ENCODE data around the gene ASB10. TPM values are rescaled to one million over a fixed set of nuclear protein-coding genes. Genes with fewer than 3 reads are reported as not detected.

ASB10 gene
- polyA plus RNA-seq, 4 donors, result 0.12 TPM; not detected in 3

DNA sequence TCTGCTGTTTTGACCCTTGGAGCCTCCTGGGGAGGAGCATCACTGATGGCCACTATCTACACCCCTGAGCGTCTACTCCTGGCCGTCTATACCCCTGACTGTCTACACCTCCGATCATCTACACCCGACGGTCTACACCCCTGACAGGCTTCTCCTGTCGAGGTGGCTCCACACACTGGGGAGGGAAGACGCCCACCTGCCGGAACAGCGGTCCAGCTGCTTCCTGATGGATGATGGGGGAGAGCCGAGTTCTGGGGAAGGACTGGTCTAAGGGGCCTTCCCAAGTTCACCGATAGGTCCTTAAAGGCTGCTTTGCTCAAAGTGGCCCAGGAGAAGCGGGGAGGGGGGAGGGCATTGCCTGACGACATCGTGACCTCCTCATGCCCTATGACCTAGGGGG, 58.9 kb downstream of the ASB10 start:
- no peak for DNase-seq (ENCODE audit: low read depth in 4 of 4, low spot score in 2 of 4)

GRCh38 chr7:151126491-151127137, 60.4 kb downstream of the ASB10 start:
- DNase-seq (ENCODE audit: low read depth in 4 of 4, low spot score in 2 of 4), result no peak

DNA sequence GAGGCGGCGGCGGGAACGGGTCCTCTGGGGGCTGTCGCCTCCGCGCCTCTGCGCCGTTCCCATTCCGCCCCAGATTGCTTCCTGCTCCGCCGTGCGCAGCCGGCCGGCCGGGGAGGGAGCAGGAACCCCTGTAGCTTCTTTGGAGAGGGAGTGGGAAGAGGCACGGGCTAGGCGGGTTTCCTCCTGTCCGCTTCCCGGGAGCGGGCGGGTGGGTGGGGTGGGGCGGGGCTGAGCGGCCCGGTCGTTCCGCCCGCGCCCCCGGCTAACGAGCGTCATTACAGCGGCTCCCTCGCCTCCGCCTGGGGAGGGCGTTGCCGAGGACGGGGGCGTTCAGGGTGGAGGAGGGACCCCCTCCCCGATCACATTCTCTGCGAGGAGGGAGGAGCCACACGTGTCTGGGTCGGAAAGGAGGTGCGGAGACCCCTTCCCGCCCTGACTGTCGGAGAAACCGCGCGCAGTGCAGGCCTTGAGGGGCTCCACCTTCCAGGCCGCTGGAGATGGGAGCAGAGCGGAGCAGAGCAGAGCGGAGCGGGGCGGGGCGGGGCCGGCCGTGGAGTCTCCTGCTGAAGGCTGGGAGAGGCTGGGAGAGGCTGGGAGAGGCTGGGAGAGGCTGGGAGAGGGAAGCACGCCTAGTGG, 61.1 kb downstream of the ASB10 start:
- DNase-seq (ENCODE audit: low read depth in 4 of 4, low spot score in 2 of 4), result no peak

Other genes with a start within 250 kb of the ASB10 start
- 10 to 100 TPM; 15.4 to 23.2 (median 20.1) TPM for gene KCNH2, start 208.9 kb downstream of the ASB10 start, polyA plus RNA-seq (ENCODE audit: insufficient read length in 4 of 4)
- 10 to 100 TPM in 3 of 4 donors, 1 to 10 TPM in 1; 9.5 to 15.3 (median 12.9) TPM for gene NOS3, start 196.2 kb downstream of the ASB10 start, polyA plus RNA-seq (ENCODE audit: insufficient read length in 4 of 4)
- gene ATG9B, start 162.8 kb downstream of the ASB10 start, polyA plus RNA-seq (ENCODE audit: insufficient read length in 4 of 4), result 1 to 10 TPM; 2.0 to 3.3 (median 2.5) TPM
- gene ABCB8, start 158.8 kb downstream of the ASB10 start, polyA plus RNA-seq (ENCODE audit: insufficient read length in 4 of 4), result 10 to 100 TPM; 15.5 to 34.4 (median 27.2) TPM
- 1 to 10 TPM in 3 of 4 donors, under 1 TPM in 1; 0.83 to 3.8 (median 2.5) TPM for gene ASIC3, start 138.7 kb downstream of the ASB10 start, polyA plus RNA-seq (ENCODE audit: insufficient read length in 4 of 4)
- gene CDK5, start 129.4 kb downstream of the ASB10 start, polyA plus RNA-seq (ENCODE audit: insufficient read length in 4 of 4), result 10 to 100 TPM; 16.9 to 20.4 (median 18.7) TPM
- gene SLC4A2, start 127.7 kb downstream of the ASB10 start, polyA plus RNA-seq (ENCODE audit: insufficient read length in 4 of 4), result 100 to 1,000 TPM in 3 of 4 donors, 10 to 100 TPM in 1; 68.0 to 137 (median 103) TPM
- gene FASTK, start 106.4 kb downstream of the ASB10 start, polyA plus RNA-seq (ENCODE audit: insufficient read length in 4 of 4), result 10 to 100 TPM; 45.1 to 83.4 (median 69.9) TPM
- 10 to 100 TPM; 19.2 to 42.8 (median 37.4) TPM for gene TMUB1, start 103.8 kb downstream of the ASB10 start, polyA plus RNA-seq (ENCODE audit: insufficient read length in 4 of 4)
- gene AGAP3, start 100.8 kb downstream of the ASB10 start, polyA plus RNA-seq (ENCODE audit: insufficient read length in 4 of 4), result 10 to 100 TPM; 54.8 to 92.1 (median 68.4) TPM
- under 1 TPM in 3 of 4 donors, not detected in 1; 0.17 to 0.33 (median 0.22) TPM for gene GBX1, start 19.6 kb downstream of the ASB10 start, polyA plus RNA-seq (ENCODE audit: insufficient read length in 4 of 4)
- not detected for gene H2BK1, start 23.2 kb upstream of the ASB10 start, polyA plus RNA-seq (ENCODE audit: insufficient read length in 4 of 4)
- 10 to 100 TPM; 25.1 to 28.4 (median 26.6) TPM for gene ABCF2, start 40.0 kb upstream of the ASB10 start, polyA plus RNA-seq (ENCODE audit: insufficient read length in 4 of 4)
- 10 to 100 TPM; 22.2 to 29.9 (median 26.8) TPM for gene CHPF2, start 45.2 kb upstream of the ASB10 start, polyA plus RNA-seq (ENCODE audit: insufficient read length in 4 of 4)
- gene SMARCD3, start 61.4 kb upstream of the ASB10 start, polyA plus RNA-seq (ENCODE audit: insufficient read length in 4 of 4), result 10 to 100 TPM; 60.5 to 90.4 (median 76.0) TPM
- gene NUB1, start 154.6 kb upstream of the ASB10 start, polyA plus RNA-seq (ENCODE audit: insufficient read length in 4 of 4), result 10 to 100 TPM; 73.1 to 88.6 (median 83.1) TPM
- 10 to 100 TPM; 21.3 to 57.5 (median 43.5) TPM for gene WDR86, start 222.8 kb upstream of the ASB10 start, polyA plus RNA-seq (ENCODE audit: insufficient read length in 4 of 4)

Data from left renal cortex interstitium (tissue), 4 donors.